Measurements from ENCODE around the gene SLC4A11. TPM values are rescaled to one million over a fixed set of nuclear protein-coding genes. Genes with fewer than 3 reads are reported as not detected.

SLC4A11 gene
- polyA plus RNA-seq, 1 experiment: 0.53 TPM

DNA sequence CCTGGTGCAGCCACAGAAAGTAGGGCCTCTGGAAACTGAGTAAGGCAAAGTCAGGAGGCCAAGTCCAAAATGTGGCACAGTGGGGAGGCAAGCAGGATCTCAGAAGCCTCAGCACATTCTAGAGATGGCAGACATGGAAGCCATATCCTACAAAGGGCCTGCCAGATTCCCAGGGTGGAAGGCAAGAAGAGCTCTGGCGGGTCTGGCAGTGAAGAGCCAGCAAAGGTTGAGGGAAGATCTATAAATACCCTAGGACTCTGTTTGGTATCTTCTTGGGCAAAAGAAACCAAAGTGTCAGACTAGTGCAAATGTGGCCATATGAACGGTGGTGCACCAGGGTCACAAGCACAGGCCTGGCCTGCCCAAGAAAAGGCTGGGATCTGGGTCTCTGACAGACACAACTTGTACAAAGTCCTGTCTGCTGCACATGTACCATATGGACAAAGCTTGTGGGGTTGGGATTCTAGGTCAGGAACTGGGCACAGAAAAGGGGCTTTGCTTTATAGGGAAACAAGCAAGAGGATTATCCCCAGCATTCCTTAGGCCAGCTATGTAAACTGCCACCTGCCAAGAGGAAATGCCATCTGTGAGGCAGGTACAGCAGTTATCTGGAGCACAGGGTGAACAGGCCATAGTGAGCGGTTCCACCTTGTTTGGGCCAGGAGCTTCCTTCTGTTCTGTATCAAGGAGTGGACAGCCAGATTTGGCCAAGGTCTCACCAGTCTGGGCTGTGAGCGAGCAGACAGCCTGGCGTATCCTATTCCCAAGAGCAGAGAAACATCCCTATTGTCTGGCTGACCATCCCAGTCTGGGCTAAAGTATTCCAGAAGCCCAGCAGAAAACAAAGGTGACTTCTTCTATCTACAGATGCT is 36.3 kb upstream of the SLC4A11 start:
- TF ChIP-seq, protein P1, sequence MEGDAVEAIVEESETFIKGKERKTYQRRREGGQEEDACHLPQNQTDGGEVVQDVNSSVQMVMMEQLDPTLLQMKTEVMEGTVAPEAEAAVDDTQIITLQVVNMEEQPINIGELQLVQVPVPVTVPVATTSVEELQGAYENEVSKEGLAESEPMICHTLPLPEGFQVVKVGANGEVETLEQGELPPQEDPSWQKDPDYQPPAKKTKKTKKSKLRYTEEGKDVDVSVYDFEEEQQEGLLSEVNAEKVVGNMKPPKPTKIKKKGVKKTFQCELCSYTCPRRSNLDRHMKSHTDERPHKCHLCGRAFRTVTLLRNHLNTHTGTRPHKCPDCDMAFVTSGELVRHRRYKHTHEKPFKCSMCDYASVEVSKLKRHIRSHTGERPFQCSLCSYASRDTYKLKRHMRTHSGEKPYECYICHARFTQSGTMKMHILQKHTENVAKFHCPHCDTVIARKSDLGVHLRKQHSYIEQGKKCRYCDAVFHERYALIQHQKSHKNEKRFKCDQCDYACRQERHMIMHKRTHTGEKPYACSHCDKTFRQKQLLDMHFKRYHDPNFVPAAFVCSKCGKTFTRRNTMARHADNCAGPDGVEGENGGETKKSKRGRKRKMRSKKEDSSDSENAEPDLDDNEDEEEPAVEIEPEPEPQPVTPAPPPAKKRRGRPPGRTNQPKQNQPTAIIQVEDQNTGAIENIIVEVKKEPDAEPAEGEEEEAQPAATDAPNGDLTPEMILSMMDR (IDR thresholded peaks at IDR 0.05; ENCODE audit: low read depth, low read length): no peak
- Histone ChIP-seq H3K27me3 (ENCODE audit: control insufficient read depth, insufficient read depth, low read length) (no peaks in the 10 kb centered on the region), H3K9me3 (ENCODE audit: control insufficient read depth, insufficient read depth, low read length) (no peaks in the 10 kb centered on the region), H3K4me3 (ENCODE audit: low read depth, low read length) (no peak overlapping the region), H3K27ac (ENCODE audit: low read depth, low read length) (no peak overlapping the region)
- ChIA-PET CTCF (interaction anchor here (0.5 kb wide), 1 partner anchor 57 kb away, joined by 7 read pairs; no protein-coding TSS in a partner anchor), POLR2A (no interaction called here)
- no peak for DNase-seq (ENCODE audit: low read depth, low spot score)

DNA sequence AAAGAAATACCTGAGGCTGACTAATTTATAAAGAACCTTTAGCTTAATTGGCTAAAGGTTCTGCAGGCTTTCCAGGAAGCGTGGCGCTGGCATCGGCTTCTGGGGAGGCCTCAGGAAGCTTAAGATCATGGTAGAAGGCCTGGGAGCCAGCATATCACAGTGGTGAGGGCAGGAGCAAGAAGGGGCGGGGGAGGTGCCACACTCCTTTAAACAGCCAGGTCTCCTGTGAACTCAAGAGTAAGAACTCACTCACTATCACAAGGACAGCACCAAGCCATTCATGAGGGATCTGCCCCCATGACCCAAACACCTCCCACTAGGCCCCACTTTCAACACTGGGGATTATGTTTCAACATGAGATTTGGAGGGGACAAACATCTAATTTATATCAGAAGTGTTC is 34.4 kb upstream of the SLC4A11 start:
- TF ChIP-seq, protein P1 (IDR thresholded peaks at IDR 0.05; ENCODE audit: low read depth, low read length): no peak
- no peaks in the 10 kb centered on the region for H3K9me3 ChIP-seq (ENCODE audit: control insufficient read depth, insufficient read depth, low read length)
- no peaks in the 10 kb centered on the region for H3K27me3 ChIP-seq (ENCODE audit: control insufficient read depth, insufficient read depth, low read length)
- CTCF ChIA-PET: interaction anchor here (0.8 kb wide), 1 partner anchor 55 kb away, joined by 3 read pairs; no protein-coding TSS in a partner anchor
- DNase-seq (ENCODE audit: low read depth, low spot score): no peak
- no peak overlapping the region for H3K27ac ChIP-seq (ENCODE audit: low read depth, low read length)
- no peak overlapping the region for H3K4me3 ChIP-seq (ENCODE audit: low read depth, low read length)
- POLR2A ChIA-PET: no interaction called here

DNA sequence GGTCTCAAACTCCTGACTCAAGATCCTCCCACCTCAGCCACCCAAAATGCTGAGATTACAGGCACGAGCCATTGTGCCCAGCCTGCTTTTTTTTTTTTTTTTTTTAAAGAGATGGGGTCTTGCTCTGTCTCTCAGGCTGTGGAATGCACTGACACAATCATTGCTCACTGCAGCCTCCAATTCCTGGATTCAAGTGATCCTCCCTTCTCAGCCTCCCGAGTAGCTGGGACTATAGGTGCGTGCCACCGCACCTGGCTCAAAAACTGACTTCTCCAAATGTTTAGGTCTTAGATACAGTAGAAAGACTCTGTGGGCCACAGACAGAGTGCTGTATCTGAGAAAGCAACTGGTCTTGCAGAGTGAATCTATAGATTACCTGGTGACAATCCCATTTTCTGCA is 31.1 kb upstream of the SLC4A11 start:
- TF ChIP-seq, protein P1 (IDR thresholded peaks at IDR 0.05; ENCODE audit: low read depth, low read length): no peak
- POLR2A ChIA-PET: interaction anchor here (0.7 kb wide), 1 partner anchor 9 kb away, joined by 5 read pairs; no protein-coding TSS in a partner anchor
- Histone ChIP-seq H3K9me3 (ENCODE audit: control insufficient read depth, insufficient read depth, low read length) (no peaks in the 10 kb centered on the region), H3K27ac (ENCODE audit: low read depth, low read length) (no peak overlapping the region), H3K27me3 (ENCODE audit: control insufficient read depth, insufficient read depth, low read length) (no peaks in the 10 kb centered on the region), H3K4me3 (ENCODE audit: low read depth, low read length) (no peak overlapping the region)
- DNase-seq (ENCODE audit: low read depth, low spot score): no peak
- CTCF ChIA-PET: interaction anchor here (0.7 kb wide), 1 partner anchor 216 kb away, joined by 3 read pairs; no protein-coding TSS in a partner anchor

DNA sequence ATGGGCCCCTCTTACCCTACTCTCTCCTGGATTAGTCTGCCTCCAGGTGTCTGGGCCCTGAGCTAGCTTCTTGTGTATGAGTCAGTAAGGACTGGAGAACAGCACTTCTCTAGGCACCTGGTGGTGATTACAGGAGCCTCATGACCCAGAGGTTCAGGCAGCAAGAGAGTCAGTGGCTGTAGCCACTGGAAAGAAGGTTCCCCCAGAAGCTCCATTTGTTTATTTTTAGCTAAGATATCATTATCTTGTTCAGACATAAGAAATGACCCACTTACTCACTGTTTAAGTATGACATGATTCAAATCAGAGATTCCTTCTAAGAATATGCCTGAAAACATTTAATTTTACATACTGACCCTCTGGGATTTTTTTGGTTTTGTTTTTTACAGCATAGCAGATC is 23.6 kb upstream of the SLC4A11 start:
- TF ChIP-seq, protein P1 (IDR thresholded peaks at IDR 0.05; ENCODE audit: low read depth, low read length): no peak
- Histone ChIP-seq H3K27ac (ENCODE audit: low read depth, low read length) (no peak overlapping the region), H3K4me3 (ENCODE audit: low read depth, low read length) (no peak overlapping the region), H3K27me3 (ENCODE audit: control insufficient read depth, insufficient read depth, low read length) (no peaks in the 10 kb centered on the region), H3K9me3 (ENCODE audit: control insufficient read depth, insufficient read depth, low read length) (no peaks in the 10 kb centered on the region)
- ChIA-PET POLR2A (interaction anchor here (0.7 kb wide), 2 partner anchors 20 to 54 kb away, joined by 5 read pairs; no protein-coding TSS in a partner anchor), CTCF (interaction anchor here (0.7 kb wide), 1 partner anchor 52 kb away, joined by 3 read pairs; no protein-coding TSS in a partner anchor)
- DNase-seq (ENCODE audit: low read depth, low spot score): no peak

DNA sequence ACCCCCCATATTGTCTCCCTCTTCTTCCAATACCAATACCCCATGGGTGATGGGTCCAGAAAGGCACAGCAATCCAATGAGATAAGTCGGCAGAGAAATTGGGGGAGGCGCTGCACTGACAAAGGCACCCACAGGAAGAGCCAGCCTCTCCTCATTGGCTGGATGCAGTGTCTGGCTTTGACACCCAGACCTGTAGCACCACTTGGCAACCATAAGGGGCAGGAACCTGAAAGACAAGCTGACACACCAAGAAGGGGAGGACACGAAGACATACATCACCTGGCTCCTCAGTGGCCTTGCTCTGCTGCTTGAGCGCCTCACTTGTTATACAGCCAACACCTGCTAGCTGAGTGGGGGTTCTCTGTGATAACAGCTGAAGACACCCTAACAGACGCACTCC is 19.4 kb upstream of the SLC4A11 start:
- DNase-seq (ENCODE audit: low read depth, low spot score): no peak
- Histone ChIP-seq H3K27ac (ENCODE audit: low read depth, low read length) (no peak overlapping the region), H3K4me3 (ENCODE audit: low read depth, low read length) (no peak overlapping the region), H3K27me3 (ENCODE audit: control insufficient read depth, insufficient read depth, low read length) (no peaks in the 10 kb centered on the region), H3K9me3 (ENCODE audit: control insufficient read depth, insufficient read depth, low read length) (no peaks in the 10 kb centered on the region)
- TF ChIP-seq, protein P1 (IDR thresholded peaks at IDR 0.05; ENCODE audit: low read depth, low read length): no peak
- ChIA-PET CTCF (no interaction called here), POLR2A (no interaction called here)
